Activated naive CD4-positive, alpha-beta T cell treated with anti-CD3 and anti-CD28 coated beads, Interleukin-2, amount 50 U/mL, for 16 hours (primary cell): ENCODE results near the gene MORN1.
A peak's percentile ranks its signal among the peaks of the same experiment; 100 is the strongest.

Experiments used
- DNase-seq: peaks from one replicate; pipeline ENCODE4 v3.0.0-alpha.2; 2020

MORN1 gene

GRCh38 chr1:2316451-2316961, 74.8 kb downstream of the MORN1 start:
- no peak for DNase-seq

GRCh38 chr1:2315674-2316450, 75.5 kb downstream of the MORN1 start:
- DNase-seq: no peak

- DNase-seq: peak; percentile 56
Measured at GRCh38 chr1:2314803-2315673, 76.3 kb downstream of the MORN1 start.

GRCh38 chr1:2314273-2314802, 77.0 kb downstream of the MORN1 start:
- no peak for DNase-seq

GRCh38 chr1:2313651-2314261, 77.6 kb downstream of the MORN1 start:
- no peak for DNase-seq

GRCh38 chr1:2312515-2313301, 78.6 kb downstream of the MORN1 start:
- no peak for DNase-seq

- DNase-seq: no peak
Measured at GRCh38 chr1:2312160-2312514, 79.2 kb downstream of the MORN1 start.

GRCh38 chr1:2311184-2312032, 79.9 kb downstream of the MORN1 start:
- peak; percentile 70 for DNase-seq

- no peak for DNase-seq
Measured at GRCh38 chr1:2310332-2311183, 80.8 kb downstream of the MORN1 start.

- no peak for DNase-seq
Measured at GRCh38 chr1:2308844-2309243, 82.5 kb downstream of the MORN1 start.

GRCh38 chr1:2307972-2308371, 83.4 kb downstream of the MORN1 start:
- DNase-seq: no peak

- DNase-seq: no peak
Measured at GRCh38 chr1:2307064-2307605, 84.2 kb downstream of the MORN1 start.

- no peak for DNase-seq
Measured at GRCh38 chr1:2306151-2306978, 85.0 kb downstream of the MORN1 start.

GRCh38 chr1:2304921-2305681, 86.3 kb downstream of the MORN1 start:
- no peak for DNase-seq

- no peak for DNase-seq
Measured at GRCh38 chr1:2304282-2304681, 87.1 kb downstream of the MORN1 start.

- DNase-seq: no peak
Measured at GRCh38 chr1:2303781-2304180, 87.6 kb downstream of the MORN1 start.

- no peak for DNase-seq
Measured at GRCh38 chr1:2303016-2303775, 88.2 kb downstream of the MORN1 start.
